DMS 273 treated with DMSO at 0.1 percent for 48 hours (cell line): ENCODE results near the gene EPS8.
"Not testable (repeated sequence)": the region's sequence is repeated elsewhere in the genome, so short reads cannot be mapped to it uniquely, and the experiment has no call there.

Source experiments
- DNase-seq: peaks from one replicate; lab custom pipeline; 2025; lab: John Stamatoyannopoulos, UW

EPS8 gene

DNA sequence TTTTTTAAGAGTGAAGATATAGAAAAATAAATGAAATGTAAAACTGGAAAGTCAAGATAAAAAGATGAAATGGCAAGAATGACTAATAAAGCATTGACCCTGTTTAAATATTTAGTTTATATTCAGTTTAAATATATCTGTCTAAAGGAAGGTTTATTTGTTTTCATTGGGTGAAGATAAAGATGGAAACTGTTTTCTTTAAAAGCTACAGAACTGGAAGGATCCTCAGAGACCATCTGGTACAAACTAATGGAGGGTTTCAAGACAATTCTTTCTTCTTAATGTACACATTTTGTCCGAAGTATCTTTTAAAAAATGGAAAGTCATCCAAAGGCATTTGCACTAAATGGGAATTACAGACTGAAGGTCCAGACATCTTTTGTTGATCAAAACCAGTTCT is 142.6 kb downstream of the EPS8 start:
- DNase-seq: no peak

DNA sequence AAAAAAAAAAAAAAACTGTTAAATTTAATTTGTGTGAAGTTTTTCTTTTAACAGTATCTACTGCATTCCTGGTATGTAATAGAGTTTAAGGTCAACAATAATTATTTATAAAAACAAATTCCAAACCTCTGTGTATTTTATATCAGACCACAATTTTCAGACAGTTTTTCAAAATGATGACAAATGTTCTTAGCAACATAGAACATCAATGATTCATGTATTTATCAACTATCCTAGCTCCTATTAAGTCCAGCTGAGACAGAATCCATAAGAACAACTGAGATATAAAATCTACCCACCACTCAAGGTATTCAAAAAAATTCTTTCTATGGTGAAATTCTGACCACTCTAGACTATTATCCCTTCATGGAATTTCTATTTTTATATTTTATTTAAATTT is 144.5 kb downstream of the EPS8 start:
- no peak for DNase-seq

DNA sequence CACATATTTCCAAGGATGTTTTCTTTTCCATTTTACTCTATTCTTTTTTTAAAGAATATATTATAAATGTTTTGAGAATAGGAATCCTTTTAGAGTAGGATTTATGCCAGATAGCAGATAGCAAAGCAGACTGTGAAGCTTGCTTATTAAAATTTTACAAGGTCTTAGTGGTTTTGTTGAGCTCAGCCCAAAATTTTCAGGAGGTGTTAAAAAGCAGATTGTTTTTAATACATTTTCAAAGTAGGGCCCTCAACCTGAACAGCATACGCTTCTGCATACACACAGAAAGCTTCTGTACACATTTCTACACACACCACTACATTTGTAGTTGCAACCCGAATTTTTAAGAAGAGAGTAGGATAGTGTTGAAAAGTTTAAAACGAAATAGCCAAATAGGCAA is 151.0 kb downstream of the EPS8 start:
- no peak for DNase-seq

DNA sequence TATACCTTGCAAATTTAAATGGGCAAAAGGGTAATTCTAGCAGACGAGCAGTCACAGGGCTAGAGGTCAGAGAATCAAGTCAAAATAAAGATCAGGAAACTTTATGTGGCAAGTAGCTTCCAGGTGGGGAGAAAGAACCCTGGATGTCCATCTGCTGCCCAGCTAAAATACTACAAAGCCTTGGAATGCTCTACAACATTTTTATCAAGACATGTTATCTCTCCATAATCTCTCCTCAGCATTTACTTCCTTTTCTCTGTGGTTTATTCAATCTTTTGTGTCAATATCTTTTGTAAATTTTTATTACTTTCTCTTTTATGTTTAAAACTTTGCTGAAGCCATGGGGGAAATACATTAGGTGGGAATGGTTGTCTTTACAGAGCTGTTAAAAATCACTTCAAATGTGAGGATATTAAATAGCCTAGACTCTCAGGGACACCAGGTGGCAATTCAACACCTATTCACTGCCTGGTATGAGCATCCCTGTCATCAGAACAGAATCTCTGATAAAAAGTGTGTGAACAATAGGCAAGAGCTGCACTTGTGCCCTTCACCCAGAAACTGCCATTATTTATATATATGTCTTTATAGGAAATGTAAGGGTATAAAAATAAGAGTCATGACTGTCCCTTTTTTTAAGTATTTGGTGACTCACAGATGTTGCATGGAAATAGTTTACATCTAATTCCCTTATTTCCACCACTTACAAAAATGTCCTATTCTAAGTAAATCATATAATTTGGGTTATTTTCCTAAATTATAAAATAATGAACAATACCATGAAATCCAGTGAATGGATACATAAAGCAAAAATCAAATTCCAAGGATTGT is 152.9 kb downstream of the EPS8 start:
- DNase-seq: no peak

DNA sequence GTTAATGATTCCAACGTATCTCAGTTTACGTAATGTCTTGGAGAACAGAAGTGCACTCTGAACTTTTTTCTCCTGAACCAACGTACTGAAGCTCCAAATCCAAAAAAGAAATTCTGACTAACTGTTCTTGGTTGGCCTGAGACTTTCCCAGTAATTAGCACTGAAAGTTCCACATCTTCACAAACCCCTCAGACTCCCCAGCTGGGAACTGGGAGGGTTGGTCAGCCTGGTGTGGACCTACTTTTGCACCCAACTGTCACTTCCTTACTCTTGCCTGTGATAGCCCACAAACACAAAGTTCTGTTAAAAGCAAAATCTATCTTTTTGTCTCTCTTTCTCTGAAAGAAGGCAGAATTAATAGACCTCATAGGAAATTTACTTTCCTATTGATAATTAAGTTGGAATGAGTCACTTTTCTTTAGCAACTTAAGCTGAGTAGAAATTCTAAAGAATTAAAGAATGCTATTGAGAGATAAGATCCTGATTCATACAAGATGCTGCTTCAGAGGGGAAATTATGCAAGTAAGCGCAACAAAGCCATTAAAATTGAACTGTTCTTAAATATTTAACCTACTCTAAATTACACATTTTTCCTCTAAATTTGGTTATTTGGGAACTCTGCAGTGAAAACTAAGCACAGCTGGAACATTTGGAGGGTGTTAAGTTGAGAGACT is 155.0 kb downstream of the EPS8 start:
- no peak for DNase-seq

DNA sequence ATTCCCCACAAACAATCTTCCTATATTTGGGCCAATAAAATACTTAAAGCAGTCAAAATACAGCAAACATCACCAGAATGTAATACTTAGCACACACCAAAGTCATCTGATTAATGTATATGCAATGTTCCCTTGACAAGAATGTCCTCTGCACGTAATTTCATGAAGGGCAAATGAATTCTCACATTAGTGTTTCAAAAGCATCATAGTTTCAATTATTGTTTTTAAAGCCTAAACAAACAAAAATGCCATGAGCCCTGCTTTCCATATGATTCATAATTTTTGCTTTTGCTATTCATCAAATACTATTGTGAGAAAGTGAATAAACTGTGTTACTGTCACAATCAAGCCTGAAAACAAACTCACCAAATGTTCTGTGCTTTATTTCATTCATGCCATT is 156.0 kb downstream of the EPS8 start:
- no peak for DNase-seq

DNA sequence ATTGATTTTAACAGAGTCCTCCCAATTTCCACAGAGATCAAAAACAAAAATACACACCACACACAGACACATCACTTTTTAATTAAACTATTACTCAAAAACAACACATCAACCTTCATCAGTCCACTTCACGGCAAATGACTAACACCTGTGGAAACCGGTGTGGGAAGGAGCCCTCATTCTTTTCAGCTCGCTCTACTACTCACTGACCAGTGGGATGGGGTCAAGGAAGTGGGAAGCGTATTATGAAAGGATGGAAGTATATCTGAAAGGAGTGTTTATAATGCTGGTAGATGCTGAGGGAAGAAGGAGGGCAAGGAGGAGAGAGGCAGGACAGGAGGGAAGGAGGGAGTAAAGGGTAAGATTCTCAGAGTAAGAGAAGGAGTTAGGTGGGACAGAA is 156.5 kb downstream of the EPS8 start:
- no peak for DNase-seq

DNA sequence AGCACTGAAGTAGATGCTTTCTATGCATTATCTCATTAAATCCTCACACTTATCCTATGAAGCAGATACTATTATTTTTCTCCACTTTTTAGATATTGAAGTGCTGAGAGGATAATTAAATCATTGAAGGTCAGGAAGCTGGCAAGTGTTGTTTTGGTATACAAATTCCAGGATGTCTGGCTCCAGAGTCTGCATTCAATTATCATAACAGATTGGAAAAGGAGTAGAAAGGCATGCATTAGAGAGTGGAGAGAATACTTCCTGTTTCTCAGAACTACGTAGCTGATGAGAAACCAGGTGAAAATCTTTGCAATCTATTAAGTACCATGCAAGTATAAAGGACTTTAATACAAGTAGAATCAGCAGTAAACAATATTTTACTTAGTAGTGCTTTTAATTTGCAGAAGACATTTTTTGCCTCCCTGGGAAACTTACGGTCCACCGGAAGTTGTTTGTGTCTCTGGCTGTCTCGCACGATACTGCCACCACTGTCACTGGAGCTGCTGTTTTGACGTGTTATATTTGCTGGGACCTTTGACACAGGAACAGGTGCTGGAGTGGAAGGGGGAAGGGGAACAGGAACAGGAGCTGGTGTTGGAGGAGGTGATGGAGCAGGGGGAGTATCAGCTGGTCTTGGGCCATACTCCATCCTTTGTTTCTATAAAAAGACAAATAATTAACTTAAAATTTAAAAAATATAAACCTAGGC is 158.0 kb downstream of the EPS8 start:
- no peak for DNase-seq

DNA sequence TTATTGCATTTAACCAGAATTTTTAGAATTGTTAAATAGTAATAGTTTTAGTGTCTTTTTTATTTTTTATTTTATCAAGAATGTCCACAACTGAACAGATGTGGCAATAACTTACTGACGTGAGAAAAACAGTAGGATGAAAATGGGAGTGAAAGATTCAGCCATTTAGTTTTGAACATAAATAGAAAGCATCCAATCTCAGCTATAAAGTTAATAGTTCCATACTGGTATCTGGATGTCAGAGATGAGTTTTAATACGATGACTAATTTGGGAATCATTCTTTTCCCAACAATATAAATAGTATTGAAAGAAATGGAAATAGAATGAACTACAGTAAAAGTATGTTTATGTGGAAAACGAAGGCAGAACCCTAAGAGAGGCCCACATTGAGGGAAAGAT is 159.4 kb downstream of the EPS8 start:
- DNase-seq: no peak

DNA sequence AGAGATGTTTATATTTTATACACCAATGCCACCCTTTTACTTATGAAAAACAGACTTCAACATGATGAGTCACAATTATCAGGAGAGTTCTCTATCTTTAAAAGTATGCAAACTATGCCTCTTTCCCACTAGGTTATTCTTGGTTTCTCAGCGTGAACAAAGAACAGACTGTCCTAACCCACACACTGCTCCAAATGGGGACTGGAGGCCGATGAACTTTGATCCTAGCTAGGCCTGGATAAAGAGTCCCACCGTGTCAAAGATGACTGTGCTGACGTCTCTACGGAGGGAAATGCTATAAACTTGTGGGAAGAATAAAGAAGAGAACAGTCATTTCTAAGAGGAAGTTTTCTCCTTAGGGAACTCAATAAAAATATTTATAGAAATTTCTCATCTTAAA is 160.1 kb downstream of the EPS8 start:
- no peak for DNase-seq

DNA sequence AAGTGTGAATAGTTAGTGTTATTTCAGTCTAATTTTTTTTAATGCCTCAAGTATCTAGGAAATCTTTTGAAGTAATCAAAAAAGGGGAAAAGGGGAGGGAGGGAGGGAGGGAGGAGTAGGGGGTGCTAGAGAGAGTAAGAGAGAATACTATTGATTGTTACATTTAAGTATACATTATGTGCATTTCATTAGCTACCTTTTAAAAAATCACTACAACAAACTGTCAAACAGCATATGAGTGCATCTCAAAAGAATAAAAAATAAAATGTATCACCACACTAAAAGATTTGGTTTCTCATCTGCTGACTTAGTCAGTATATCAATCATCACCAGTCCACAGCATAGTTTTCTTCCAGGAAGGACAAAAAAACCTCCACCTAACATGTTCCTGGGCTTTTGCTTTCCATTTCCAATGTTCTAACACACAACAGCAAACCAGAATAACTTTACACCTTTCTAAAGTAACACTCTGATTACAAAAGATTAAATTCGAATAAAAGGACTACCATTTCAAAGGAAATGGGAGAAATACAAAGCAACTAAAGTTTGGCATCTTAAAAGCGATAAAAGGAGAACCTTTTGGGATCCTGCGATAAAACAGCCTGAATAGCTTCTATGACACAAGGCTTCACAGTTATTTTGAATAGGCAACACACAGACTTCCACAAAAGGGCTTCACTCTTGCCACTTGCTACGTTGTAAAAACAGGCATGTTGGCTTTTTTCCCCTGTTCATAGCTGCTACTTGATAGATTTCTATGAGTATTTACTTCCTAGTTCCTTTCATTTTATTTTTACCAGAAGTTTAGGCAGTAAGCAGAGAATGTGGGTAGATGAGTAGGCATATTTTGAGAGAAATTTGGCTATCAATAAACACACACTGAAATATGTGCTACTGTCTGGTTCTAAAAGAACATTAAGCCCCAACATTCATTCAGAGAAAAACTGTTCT is 160.9 kb downstream of the EPS8 start:
- no peak for DNase-seq

DNA sequence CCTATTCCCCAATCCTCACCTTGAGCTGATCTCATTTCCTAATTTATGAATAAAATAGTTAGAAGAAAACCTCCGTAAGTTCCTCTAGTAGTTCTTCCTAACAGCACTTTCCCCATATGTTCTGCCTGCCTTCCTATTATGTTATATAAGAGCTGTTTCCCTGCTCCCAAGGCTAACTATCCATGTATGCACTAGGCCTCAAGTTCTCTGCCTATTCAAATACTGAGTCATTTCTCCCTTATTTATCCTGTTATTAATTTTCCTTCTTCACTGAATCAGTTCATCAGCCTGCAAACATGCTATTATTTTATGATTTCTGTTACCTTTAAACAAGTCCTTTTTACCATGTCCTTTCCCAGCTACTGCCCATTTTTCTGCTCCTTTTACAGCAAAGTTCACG is 164.1 kb downstream of the EPS8 start:
- no peak for DNase-seq

DNA sequence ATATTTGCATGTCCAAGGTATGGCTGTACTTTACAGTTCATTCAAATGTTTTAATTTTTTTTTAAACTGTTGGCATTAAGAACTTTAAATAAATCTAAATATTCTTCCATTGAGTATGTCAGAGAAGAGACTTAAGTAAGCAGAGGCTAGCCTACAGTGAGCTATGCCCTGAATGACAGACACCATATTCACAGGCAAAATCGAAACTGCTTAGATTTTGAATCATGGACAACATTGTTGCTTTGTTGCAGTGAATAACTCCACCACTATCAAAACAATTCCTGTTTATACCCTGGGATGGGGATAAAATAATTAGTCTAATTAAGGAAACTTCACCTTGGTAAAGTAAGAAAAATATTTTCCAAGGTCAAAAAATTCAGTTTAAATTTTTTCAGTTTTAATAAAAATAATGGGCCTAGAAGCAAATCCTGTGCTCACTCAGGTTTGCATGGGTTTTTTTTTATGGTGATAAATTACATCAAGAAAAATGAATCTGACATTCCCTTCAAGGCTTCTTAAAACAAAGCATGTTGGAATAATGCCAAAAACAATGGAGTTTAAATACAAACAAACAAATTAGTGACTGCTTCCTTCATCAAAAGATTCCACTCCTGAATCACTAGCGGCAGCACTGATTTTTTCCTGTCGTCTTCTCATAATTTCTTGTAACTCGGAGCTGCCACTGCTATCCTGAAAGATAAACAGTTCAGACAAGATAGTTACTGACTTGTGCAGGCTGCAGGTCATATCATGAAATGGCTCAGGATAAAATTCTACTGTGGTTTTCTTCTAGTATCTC is 168.2 kb downstream of the EPS8 start:
- no peak for DNase-seq

DNA sequence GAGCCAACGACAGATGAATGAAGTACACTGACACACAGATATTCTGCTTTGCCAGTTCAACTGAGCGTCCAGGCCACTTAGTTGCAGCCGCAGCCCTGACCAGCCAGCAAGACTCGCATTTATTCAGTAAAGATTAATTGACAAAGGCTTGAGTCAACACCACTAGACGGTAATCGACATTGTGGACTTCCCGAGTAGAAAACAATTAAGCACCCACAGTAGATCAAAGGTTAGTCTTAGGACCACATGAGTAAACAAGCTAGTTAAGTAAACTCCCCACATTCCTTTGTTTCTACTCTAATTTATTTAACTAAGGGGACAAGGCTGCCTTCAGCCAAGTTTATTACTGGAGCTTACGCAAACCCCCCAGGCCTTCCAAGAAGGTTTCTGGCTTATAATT is 172.7 kb downstream of the EPS8 start:
- DNase-seq: not testable (repeated sequence)

DNA sequence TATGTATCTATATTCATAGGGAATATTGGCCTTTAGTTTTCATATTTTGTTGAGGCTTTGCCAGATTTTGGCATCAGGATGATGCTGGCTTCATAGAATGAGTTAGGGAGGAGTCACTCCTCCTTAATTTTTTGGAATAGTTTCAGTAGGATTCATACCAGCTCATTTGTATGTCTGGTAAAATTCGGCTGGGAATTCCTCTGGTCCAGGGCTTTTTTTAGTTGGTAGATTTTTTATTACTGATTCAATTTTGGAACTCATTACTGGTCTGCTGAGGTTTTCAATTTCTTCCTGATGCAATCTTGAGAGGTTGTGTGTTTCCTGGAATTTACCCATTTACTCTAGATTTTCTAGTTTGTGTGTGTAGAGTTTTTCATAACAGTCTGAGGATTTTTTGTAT is 175.2 kb downstream of the EPS8 start:
- DNase-seq: no peak

DNA sequence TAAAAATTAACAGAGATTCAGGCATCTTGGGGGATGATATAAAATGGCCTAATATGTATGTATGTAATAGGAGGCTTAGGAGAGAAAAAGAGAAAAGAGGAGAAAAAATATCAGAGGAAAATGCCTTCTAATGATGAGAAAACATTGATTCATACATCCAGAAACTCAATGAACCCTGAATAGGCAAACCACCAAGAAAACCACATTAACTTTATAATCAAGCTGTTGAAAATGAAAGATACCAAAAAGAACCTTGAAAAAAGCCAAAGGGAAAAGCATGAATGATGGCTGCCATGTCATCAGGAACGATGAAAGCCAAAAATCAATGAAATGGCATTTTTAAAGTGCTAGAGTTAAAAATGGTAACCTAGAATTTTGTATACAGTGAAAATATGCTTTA is 180.2 kb downstream of the EPS8 start:
- no peak for DNase-seq

DNA sequence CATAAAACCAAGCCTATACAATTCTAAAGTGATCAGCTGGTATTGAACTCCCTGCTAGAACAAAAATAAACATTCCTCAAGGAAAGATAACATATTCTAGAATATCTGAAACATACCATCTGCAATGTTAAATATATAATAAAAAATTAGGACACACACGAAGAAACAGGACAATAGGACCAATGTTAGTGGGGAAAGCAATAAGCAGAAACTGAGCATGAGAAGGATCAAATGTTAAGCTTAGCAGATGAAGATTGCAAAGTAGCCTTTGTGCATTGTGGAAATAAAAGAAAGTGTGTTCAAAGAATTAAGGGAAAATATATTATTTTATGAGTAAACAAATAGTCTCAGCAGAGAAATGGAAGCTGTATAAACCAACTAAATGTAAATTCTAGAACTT is 180.8 kb downstream of the EPS8 start:
- no peak for DNase-seq

DNA sequence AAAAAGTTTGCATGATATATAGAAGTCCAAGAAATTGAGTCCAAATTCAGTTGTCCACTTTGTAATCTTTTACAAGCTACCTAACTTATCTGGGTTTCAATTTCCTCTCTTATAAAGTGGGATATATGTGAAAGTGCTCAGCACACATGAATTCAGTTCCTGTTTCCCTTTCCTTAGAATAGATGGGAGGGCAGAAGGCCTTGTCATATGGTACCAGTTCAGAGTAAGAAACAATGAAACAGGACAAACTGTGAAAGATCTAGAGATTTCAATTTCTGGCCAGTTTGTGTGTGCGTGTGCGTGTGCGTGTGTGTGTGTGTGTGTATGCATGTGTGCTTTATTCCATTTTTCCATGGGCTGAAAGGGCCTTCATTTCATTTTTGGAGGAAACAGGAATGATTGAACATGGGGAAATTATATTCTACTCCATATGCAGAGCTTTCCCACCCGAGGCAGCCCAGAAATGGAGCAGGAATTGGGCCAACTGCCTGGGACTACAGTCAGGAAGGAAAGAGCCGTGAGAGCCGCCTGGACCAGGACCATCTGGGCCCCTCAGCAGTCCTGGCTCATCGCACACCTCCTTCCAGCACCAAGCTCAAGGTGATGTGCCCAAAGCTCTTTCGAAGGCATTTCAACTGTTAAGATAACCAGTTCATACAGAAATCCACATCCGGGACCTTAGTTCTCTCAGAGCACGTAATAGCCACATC is 183.2 kb downstream of the EPS8 start:
- no peak for DNase-seq

DNA sequence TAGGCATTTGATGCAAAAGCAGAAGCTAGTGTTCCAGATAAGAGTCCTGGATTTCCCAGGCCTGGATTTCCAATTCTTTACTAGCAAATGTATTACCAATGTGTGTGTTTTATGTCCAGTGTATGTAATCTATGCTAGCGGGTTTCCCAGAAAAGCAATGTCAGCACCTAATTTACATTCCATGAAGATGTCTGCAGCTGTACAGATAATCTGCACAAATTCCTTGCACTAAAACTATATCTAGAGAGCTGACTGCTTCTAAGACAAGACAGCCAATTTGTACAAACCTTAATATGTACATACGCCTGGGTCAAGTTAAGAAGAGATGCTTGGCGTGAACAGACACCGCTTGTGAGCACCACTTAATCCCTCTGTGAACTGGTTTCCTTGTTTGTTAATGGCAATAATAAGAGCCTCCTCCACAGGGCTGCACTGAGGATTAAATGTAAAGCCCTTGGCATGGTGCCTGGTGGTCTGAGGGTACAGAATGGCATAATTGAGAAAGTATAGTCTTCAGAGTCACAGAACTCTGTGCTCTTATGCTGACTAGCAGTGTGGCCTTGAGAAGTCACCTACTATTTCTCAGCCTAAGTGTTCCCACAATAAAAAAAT is 185.6 kb downstream of the EPS8 start:
- DNase-seq: no peak

DNA sequence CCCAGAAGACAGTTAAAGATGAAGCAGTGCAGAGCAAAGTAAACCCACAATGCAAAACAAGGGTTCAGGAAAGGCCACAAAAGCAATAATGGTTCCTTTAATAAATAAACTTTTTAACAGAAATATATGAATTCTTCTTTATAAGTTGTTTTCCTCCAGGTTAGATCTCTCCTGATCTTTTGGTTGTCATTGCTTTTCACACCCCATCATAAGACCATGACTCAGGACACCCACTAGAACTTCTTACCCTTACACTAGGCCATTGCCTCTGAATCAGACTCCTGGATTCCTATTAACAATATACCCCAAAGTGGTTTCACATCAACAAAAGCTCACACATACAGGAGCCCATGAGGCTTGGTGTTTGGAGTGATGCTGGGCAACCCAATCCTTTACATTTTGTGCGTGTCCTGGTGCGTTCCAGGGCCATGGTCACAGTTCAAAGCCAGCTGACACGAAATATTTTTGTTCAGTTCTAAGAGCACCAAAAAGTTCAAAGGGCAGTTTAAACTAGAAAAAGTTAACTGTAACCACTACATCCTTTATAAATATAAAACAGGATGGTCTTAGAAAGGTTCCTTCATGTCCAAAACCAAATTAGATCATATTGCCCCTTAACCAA is 187.0 kb downstream of the EPS8 start:
- no peak for DNase-seq
